HepG2 (cell line): ENCODE data around the gene RNASE13. TPM values are rescaled to one million over a fixed set of nuclear protein-coding genes. Genes with fewer than 3 reads are reported as not detected.
A peak's percentile ranks its signal among the peaks of the same experiment; 100 is the strongest.

ENCODE experiments used
- AGO2 ChIP-seq: fragments of 200-400 bp; formaldehyde crosslinking; optimal IDR thresholded peaks from 2 replicates; pipeline ENCODE3; 2017; ENCODE audit warnings: mild to moderate bottlenecking, low read depth, low read length, moderate library complexity
- CEBPZ ChIP-seq: IDR thresholded peaks from 2 replicates; pipeline ENCODE4 v1.6.1; 2012; ENCODE audit warnings: low read length, improper control_type of control experiment
- HNRNPLL ChIP-seq: fragments of 200-400 bp; formaldehyde crosslinking; IDR thresholded peaks from 2 replicates; pipeline ENCODE4 v1.6.1; 2017; ENCODE audit warnings: mild to moderate bottlenecking, low read depth, low read length; ENCODE audit not compliant: poor library complexity, severe bottlenecking
- NR2F1 ChIP-seq, 2 experiments: fragments of 450-650 bp in 1 of 2; formaldehyde crosslinking in 1 of 2; IDR thresholded peaks; 2 replicates each; pipeline versions ENCODE4 v1.5.0 to v1.6.1; 2016 to 2020; ENCODE audit warnings: mild to moderate bottlenecking in 1 of 2, missing compliant biosample characterization in 1 of 2, missing genetic modification reagents in 1 of 2, moderate library complexity in 1 of 2
- POLR2A ChIP-seq, 2 experiments: IDR thresholded peaks; 2 replicates each; pipeline ENCODE4 v1.6.1; 2011; ENCODE audit warnings: low read depth in 2 of 2, low read length in 2 of 2, mild to moderate bottlenecking in 1 of 2, moderate library complexity in 1 of 2; ENCODE audit not compliant: insufficient read depth in 1 of 2
- REST ChIP-seq, 2 experiments: IDR thresholded peaks; 2 replicates each; pipeline ENCODE4 v1.6.1; 2011 to 2012; ENCODE audit warnings: low read length in 2 of 2, borderline replicate concordance in 1 of 2, low read depth in 1 of 2, mild to moderate bottlenecking in 1 of 2, moderate library complexity in 1 of 2
- ZNF30 ChIP-seq: sonication (generic); formaldehyde crosslinking; IDR thresholded peaks from 2 replicates; pipeline ENCODE4 v1.5.0; 2020; ENCODE audit warnings: mild to moderate bottlenecking, missing genetic modification reagents
- ZNF33A ChIP-seq: sonication (generic); formaldehyde crosslinking; IDR thresholded peaks from 2 replicates; pipeline ENCODE4 v1.5.1; 2020; ENCODE audit warnings: missing genetic modification reagents, mild to moderate bottlenecking, moderate library complexity, borderline replicate concordance
- ZNF382 ChIP-seq: sonication (generic); formaldehyde crosslinking; IDR thresholded peaks from 2 replicates; pipeline ENCODE4 v1.5.0; 2020; ENCODE audit warnings: missing genetic modification reagents, mild to moderate bottlenecking, borderline replicate concordance
- polyA plus RNA-seq, 8 experiments: library from polyadenylated mRNA; depleted of rRNA in 3 of 8; stranded (reverse) in 7 of 8; unstranded in 1 of 8; fragments of >200 nt; fragmentation: Illumina TruSeq in 4 of 8; extraction: Trizol in 4 of 8; gene quantifications; 2 replicates each; pipeline versions ENCODE4 v1.2.1 to v1.2.3, GENCODE V29; 2011 to 2016; ENCODE audit warnings: low read depth in 4 of 8, missing spikeins in 1 of 8, mixed read lengths in 1 of 8; ENCODE audit not compliant: insufficient read depth in 1 of 8
- total RNA-seq, 5 experiments: library from RNA; depleted of rRNA; stranded (reverse); fragments of >200 nt; fragmentation: Illumina TruSeq; extraction: Trizol; gene quantifications; 2 replicates each; pipeline ENCODE4 v1.2.3, GENCODE V29; 2016; ENCODE audit warnings: low read depth in 1 of 5

Gene RNASE13
- total and polyA plus RNA-seq, 2 of the 13 experiments (the other 11 are each of a cell fraction or from before 2014, with no cell fraction given) = 1.0 TPM; not detected in 1

GRCh38 chr14:21083565-21084325 is 49.1 kb upstream of the RNASE13 start (continued):
- TF ChIP-seq REST (IDR thresholded peaks at IDR 0.05; ENCODE audit: borderline replicate concordance in 1 of 2, low read depth in 1 of 2, low read length in 2 of 2) = no peak
- no peak for TF ChIP-seq ZNF30 (CRISPR knock-in tag)
- TF ChIP-seq NR2F1 (CRISPR knock-in tag; IDR thresholded peaks at IDR 0.05) = no peak
- TF ChIP-seq HNRNPLL = peak; percentile 15
- no peak for TF ChIP-seq ZNF382
- TF ChIP-seq AGO2 = peak; percentile 73
- TF ChIP-seq ZNF33A (CRISPR knock-in tag) = no peak
- no peak for TF ChIP-seq POLR2A (IDR thresholded peaks at IDR 0.05; ENCODE audit: insufficient read depth in 1 of 2, low read depth in 2 of 2, low read length in 2 of 2)
- TF ChIP-seq CEBPZ = no peak
- TF ChIP-seq, all 625 proteins: peak for 6
